MM.1S (cell line): ENCODE measurements around the gene GNG12.

Experiments used
- DNase-seq: peaks from one replicate; pipeline ENCODE4 v3.0.0-alpha.2; 2015
- H2AFZ ChIP-seq: fragments of 300-600 bp; sonication (generic); 2 replicates; pipeline ENCODE4 v1.6.0; 2016; ENCODE audit warnings: antibody characterized with exemption, low read length
- H3F3A ChIP-seq: fragments of 300-600 bp; sonication (generic); 2 replicates; pipeline ENCODE4 v1.6.1; 2016; ENCODE audit warnings: mild to moderate bottlenecking, antibody characterized with exemption, low read length, moderate library complexity, mixed read lengths; ENCODE audit not compliant: insufficient read depth
- H3K27ac ChIP-seq: fragments of 300-600 bp; sonication (generic); 2 replicates; pipeline ENCODE4 v1.5.1; 2016; ENCODE audit warnings: mild to moderate bottlenecking, low read length
- H3K27me3 ChIP-seq: fragments of 300-600 bp; sonication (generic); replicated peaks from 2 replicates; pipeline ENCODE4 v1.6.0; 2016; ENCODE audit warnings: low read length; ENCODE audit not compliant: insufficient read depth
- H3K36me3 ChIP-seq: fragments of 300-600 bp; sonication (generic); replicated peaks from 2 replicates; pipeline ENCODE4 v1.6.1; 2016; ENCODE audit warnings: mild to moderate bottlenecking, low read length, mixed read lengths; ENCODE audit not compliant: insufficient read depth
- H3K4me1 ChIP-seq: fragments of 300-600 bp; sonication (generic); 2 replicates; pipeline ENCODE4 v1.6.1; 2016; ENCODE audit warnings: low read length, mixed read lengths
- H3K4me2 ChIP-seq: fragments of 300-600 bp; sonication (generic); 2 replicates; pipeline ENCODE4 v1.6.0; 2016; ENCODE audit warnings: low read depth, low read length
- H3K4me3 ChIP-seq: fragments of 300-600 bp; sonication (generic); 2 replicates; pipeline ENCODE4 v1.5.1; 2016; ENCODE audit warnings: low read length, mixed read lengths
- H3K79me2 ChIP-seq: fragments of 300-600 bp; sonication (generic); 2 replicates; pipeline ENCODE4 v1.6.1; 2016; ENCODE audit warnings: mixed run types, low read length, mixed read lengths
- H3K9ac ChIP-seq: fragments of 300-600 bp; sonication (generic); 2 replicates; pipeline ENCODE4 v1.6.1; 2016; ENCODE audit warnings: low read length, mixed read lengths
- H3K9me2 ChIP-seq: fragments of 300-600 bp; sonication (generic); replicated peaks from 2 replicates; pipeline ENCODE4 v1.6.1; 2016; ENCODE audit warnings: mild to moderate bottlenecking, low read length, mixed read lengths; ENCODE audit not compliant: insufficient read depth
- H3K9me3 ChIP-seq: fragments of 300-600 bp; sonication (generic); replicated peaks from 2 replicates; pipeline ENCODE4 v1.6.1; 2016; ENCODE audit warnings: mild to moderate bottlenecking, low read length, mixed read lengths; ENCODE audit not compliant: insufficient read depth
- H4K20me1 ChIP-seq: fragments of 300-600 bp; sonication (generic); 2 replicates; pipeline ENCODE4 v1.6.1; 2016; ENCODE audit warnings: mild to moderate bottlenecking, low read length, moderate library complexity, mixed read lengths; ENCODE audit not compliant: insufficient read depth
- CTCF ChIP-seq: fragments of 300-600 bp; sonication (generic); IDR thresholded peaks from 2 replicates; pipeline ENCODE4 v1.5.1; 2016; ENCODE audit warnings: antibody characterized with exemption, low read length, mixed read lengths
- EZH2 ChIP-seq: fragments of 300-600 bp; sonication (generic); optimal IDR thresholded peaks from 2 replicates; pipeline ENCODE3; 2017; ENCODE audit warnings: low read depth, mild to moderate bottlenecking, antibody characterized with exemption, low read length, mixed read lengths
- EZH2phosphoT487 ChIP-seq: fragments of 300-600 bp; sonication (generic); IDR thresholded peaks from 2 replicates; pipeline ENCODE4 v1.6.1; 2018; ENCODE audit warnings: antibody characterized with exemption, low read length

GNG12 gene

GRCh38 chr1:67850151-67850551 lies 16.9 kb upstream of the GNG12 start:
- Histone ChIP-seq H3K9me2 (no peaks in the 10 kb centered on the region), H3K4me2 (no peak overlapping the region), H3K79me2 (no peaks in the 10 kb centered on the region), H3K4me1 (no peaks in the 10 kb centered on the region), H3K9ac (no peak overlapping the region), H3K27ac (no peak overlapping the region), H3F3A (no peaks in the 10 kb centered on the region), H3K9me3 (no peaks in the 10 kb centered on the region), H3K27me3 (no peaks in the 10 kb centered on the region), H2AFZ (no peak overlapping the region), H3K4me3 (no peak overlapping the region), H4K20me1 (no peaks in the 10 kb centered on the region), H3K36me3 (no peaks in the 10 kb centered on the region)
- TF ChIP-seq CTCF (peak; percentile 53), EZH2phosphoT487 (no peak), EZH2 (no peak)
- peak; percentile 53 for DNase-seq

- no peaks in the 10 kb centered on the region for H3K36me3 ChIP-seq
- no peak overlapping the region for H3K4me2 ChIP-seq
- H3K9me2 ChIP-seq: no peaks in the 10 kb centered on the region
- TF ChIP-seq EZH2 (no peak), CTCF (no peak), EZH2phosphoT487 (no peak)
- H3K4me3 ChIP-seq: no peak overlapping the region
- DNase-seq: no peak
- no peaks in the 10 kb centered on the region for H3K79me2 ChIP-seq
- no peaks in the 10 kb centered on the region for H3K27me3 ChIP-seq
- H3K9ac ChIP-seq: no peak overlapping the region
- no peak overlapping the region for H3K27ac ChIP-seq
- H4K20me1 ChIP-seq: no peaks in the 10 kb centered on the region
- H3K9me3 ChIP-seq: no peaks in the 10 kb centered on the region
- no peaks in the 10 kb centered on the region for H3F3A ChIP-seq
- H3K4me1 ChIP-seq: no peaks in the 10 kb centered on the region
- H2AFZ ChIP-seq: no peak overlapping the region
Measured at GRCh38 chr1:67847466-67847865, 14.2 kb upstream of the GNG12 start.

- Histone ChIP-seq H2AFZ (no peak overlapping the region), H3K4me2 (no peak overlapping the region), H3K9ac (no peak overlapping the region), H3K79me2 (no peaks in the 10 kb centered on the region), H3K9me2 (no peaks in the 10 kb centered on the region), H3K27ac (no peak overlapping the region), H3K4me3 (no peak overlapping the region), H3K4me1 (no peaks in the 10 kb centered on the region), H3K27me3 (no peaks in the 10 kb centered on the region), H3K36me3 (no peaks in the 10 kb centered on the region), H4K20me1 (no peaks in the 10 kb centered on the region), H3F3A (no peaks in the 10 kb centered on the region), H3K9me3 (no peaks in the 10 kb centered on the region)
- TF ChIP-seq EZH2: no peak
- no peak for TF ChIP-seq CTCF
- TF ChIP-seq EZH2phosphoT487: no peak
- DNase-seq: no peak
Measured at GRCh38 chr1:67846538-67846937, 13.3 kb upstream of the GNG12 start.

GRCh38 chr1:67844988-67845387 lies 11.7 kb upstream of the GNG12 start:
- Histone ChIP-seq H3K4me2 (no peak overlapping the region), H3K27ac (no peak overlapping the region), H3K4me1 (no peaks in the 10 kb centered on the region), H3K9ac (no peak overlapping the region), H2AFZ (no peak overlapping the region), H3K27me3 (no peaks in the 10 kb centered on the region), H4K20me1 (no peaks in the 10 kb centered on the region), H3F3A (no peaks in the 10 kb centered on the region), H3K4me3 (no peak overlapping the region), H3K9me2 (no peaks in the 10 kb centered on the region), H3K9me3 (no peaks in the 10 kb centered on the region), H3K36me3 (no peaks in the 10 kb centered on the region), H3K79me2 (no peaks in the 10 kb centered on the region)
- TF ChIP-seq EZH2: no peak
- no peak for TF ChIP-seq CTCF
- no peak for TF ChIP-seq EZH2phosphoT487
- DNase-seq: no peak
